ENCODE measurements around the gene RANBP3L. TPM values are rescaled to one million over a fixed set of nuclear protein-coding genes. Genes with fewer than 3 reads are reported as not detected.
"Not testable (repeated sequence)": the region's sequence is repeated elsewhere in the genome, so short reads cannot be mapped to it uniquely, and the experiment has no call there.

Gene RANBP3L
- total and polyA plus RNA-seq, 3 experiments from 2014 or later = not detected

DNA sequence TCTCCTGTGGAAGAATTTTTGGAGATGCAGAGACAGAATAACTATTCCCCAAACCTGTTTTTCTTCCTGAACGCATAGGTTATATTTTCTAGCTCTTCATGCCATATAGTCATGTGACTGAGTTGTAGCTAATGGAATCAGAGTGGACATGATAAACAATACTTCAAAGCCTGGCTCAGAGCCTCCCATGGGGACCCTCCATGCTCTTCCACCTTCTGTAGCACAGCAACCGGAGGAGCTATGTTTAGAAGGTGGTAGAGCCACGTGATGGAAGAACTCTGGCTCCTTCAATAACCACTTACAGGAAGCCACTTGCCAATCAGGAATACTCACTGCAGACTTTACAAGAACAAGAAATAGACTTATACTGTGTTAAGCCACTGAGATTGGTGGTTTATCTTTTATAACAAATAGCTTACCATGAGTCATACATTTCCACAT lies 99.2 kb downstream of the RANBP3L start:
- no peaks in the 10 kb centered on the region for H3K4me1 ChIP-seq (ENCODE audit: insufficient read depth, low read length)
- H3K9me3 Mint-ChIP-seq = no peaks in the 10 kb centered on the region
- no peaks in the 10 kb centered on the region for H3K9me3 ChIP-seq (ENCODE audit: low read length)
- H3K27ac ChIP-seq (ENCODE audit: low read depth, low read length) = no peak overlapping the region
- POLR2A ChIA-PET = no interaction called here
- DNase-seq = no peak
- H3K36me3 ChIP-seq (ENCODE audit: insufficient read depth, low read length) = peaks cover 5% of the 10 kb centered on the region
- no peak overlapping the region for H3K4me3 ChIP-seq (ENCODE audit: low read length)
- H3K27ac Mint-ChIP-seq = peak overlapping the region in 3 of 8 donors; percentile 38 to 76 (median 49)
- CTCF ChIA-PET = interaction anchor here (1.9 kb wide), 1 partner anchor 39 kb away, joined by 6 read pairs; the partner anchor contains the start of gene NADK2
- peaks cover 15 to 69% (median 25%) of the 10 kb centered on the region in 3 donors for H3K36me3 Mint-ChIP-seq
- no peaks in the 10 kb centered on the region for H3K4me1 Mint-ChIP-seq
- H3K4me3 Mint-ChIP-seq = no peak overlapping the region
- H3K27me3 Mint-ChIP-seq = peaks cover 0 to 1% of the 10 kb centered on the region in 2 donors
- no peaks in the 10 kb centered on the region for H3K27me3 ChIP-seq (ENCODE audit: insufficient read depth, low read length, poor library complexity, severe bottlenecking)

DNA sequence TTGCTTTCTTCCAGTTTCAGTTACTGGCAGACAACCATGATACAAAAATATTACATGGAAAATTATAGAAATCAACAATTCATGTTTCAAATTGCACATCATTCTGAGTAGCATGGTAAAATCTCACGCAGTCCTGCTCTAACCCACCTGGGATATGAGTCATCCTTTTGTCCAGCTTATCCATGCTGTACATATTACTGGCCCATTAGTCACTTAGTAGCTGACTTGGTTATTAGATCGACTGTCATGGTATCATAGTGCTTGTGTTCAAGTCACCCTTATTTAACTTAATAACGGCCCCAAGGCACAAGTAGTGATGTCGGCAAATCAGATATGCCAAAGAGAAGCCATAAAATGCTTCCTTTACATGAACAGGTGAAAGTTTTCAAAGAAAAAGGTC lies 101.2 kb downstream of the RANBP3L start:
- Mint-ChIP-seq H3K4me3 (no peak overlapping the region), H3K4me1 (no peaks in the 10 kb centered on the region), H3K9me3 (no peaks in the 10 kb centered on the region), H3K27me3 (peaks cover 0 to 1% of the 10 kb centered on the region in 2 donors), H3K36me3 (peaks cover 8 to 73% (median 26%) of the 10 kb centered on the region in 3 donors), H3K27ac (no peak overlapping the region)
- POLR2A ChIA-PET = no interaction called here
- DNase-seq = no peak
- Histone ChIP-seq H3K36me3 (ENCODE audit: insufficient read depth, low read length) (peaks cover 16% of the 10 kb centered on the region), H3K4me1 (ENCODE audit: insufficient read depth, low read length) (no peaks in the 10 kb centered on the region), H3K9me3 (ENCODE audit: low read length) (no peaks in the 10 kb centered on the region), H3K4me3 (ENCODE audit: low read length) (no peak overlapping the region), H3K27ac (ENCODE audit: low read depth, low read length) (no peak overlapping the region), H3K27me3 (ENCODE audit: insufficient read depth, low read length, poor library complexity, severe bottlenecking) (no peaks in the 10 kb centered on the region)
- CTCF ChIA-PET = no interaction called here

DNA sequence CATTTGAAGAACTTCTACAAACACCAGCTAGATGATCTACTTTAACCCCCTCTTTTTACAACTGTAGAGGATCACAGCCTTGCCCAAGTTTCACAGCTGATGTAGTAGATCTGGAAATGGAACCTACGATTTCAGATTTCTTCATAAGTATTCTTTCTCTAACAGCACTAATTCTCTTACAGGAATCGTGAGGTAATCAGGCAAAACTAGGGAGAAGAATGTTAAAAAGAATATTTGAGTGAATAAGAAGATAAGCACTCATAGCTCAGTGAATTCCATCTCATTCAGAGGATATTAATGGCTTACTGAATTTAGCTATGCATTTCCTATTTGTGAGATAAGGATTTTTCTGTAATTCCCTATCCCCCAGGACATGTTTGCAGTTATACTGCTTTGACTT lies 102.1 kb downstream of the RANBP3L start:
- Histone ChIP-seq H3K27me3 (ENCODE audit: insufficient read depth, low read length, poor library complexity, severe bottlenecking) (no peaks in the 10 kb centered on the region), H3K36me3 (ENCODE audit: insufficient read depth, low read length) (peaks cover 17% of the 10 kb centered on the region), H3K27ac (ENCODE audit: low read depth, low read length) (no peak overlapping the region), H3K9me3 (ENCODE audit: low read length) (no peaks in the 10 kb centered on the region), H3K4me1 (ENCODE audit: insufficient read depth, low read length) (no peaks in the 10 kb centered on the region), H3K4me3 (ENCODE audit: low read length) (no peak overlapping the region)
- peaks cover 3 to 73% (median 27%) of the 10 kb centered on the region in 3 donors for H3K36me3 Mint-ChIP-seq
- H3K9me3 Mint-ChIP-seq = no peaks in the 10 kb centered on the region
- no peaks in the 10 kb centered on the region for H3K4me1 Mint-ChIP-seq
- H3K4me3 Mint-ChIP-seq = no peak overlapping the region
- POLR2A ChIA-PET = no interaction called here
- CTCF ChIA-PET = no interaction called here
- DNase-seq = no peak
- peaks cover 0 to 1% of the 10 kb centered on the region in 2 donors for H3K27me3 Mint-ChIP-seq
- H3K27ac Mint-ChIP-seq = no peak overlapping the region

DNA sequence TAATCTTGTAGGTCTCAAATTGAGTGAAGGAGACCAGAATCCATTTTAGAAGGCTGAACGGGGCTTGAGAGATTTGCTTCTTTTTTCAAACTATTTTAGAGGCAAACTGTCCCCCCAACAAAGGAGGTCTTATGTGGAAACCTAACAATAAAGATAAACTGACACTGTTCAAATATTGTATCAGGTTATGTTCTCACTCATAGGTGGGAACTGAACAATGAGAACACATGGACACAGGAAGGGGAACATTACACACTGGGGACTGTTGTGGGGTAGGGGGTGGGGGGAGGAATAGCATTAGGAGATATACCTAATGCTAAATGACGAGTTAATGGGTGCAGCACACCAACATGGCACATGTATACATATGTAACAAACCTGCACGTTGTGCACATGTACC lies 102.9 kb downstream of the RANBP3L start:
- H3K36me3 Mint-ChIP-seq = peaks cover 3 to 76% (median 29%) of the 10 kb centered on the region in 3 donors
- H3K9me3 Mint-ChIP-seq; H3K9me3 ChIP-seq (ENCODE audit: low read length); H3K27ac Mint-ChIP-seq; POLR2A ChIA-PET; H3K4me3 ChIP-seq (ENCODE audit: low read length); H3K27ac ChIP-seq (ENCODE audit: low read depth, low read length); H3K4me1 ChIP-seq (ENCODE audit: insufficient read depth, low read length); H3K27me3 Mint-ChIP-seq; H3K27me3 ChIP-seq (ENCODE audit: insufficient read depth, low read length, poor library complexity, severe bottlenecking); H3K4me3 Mint-ChIP-seq; H3K4me1 Mint-ChIP-seq; DNase-seq: not testable (repeated sequence)
- peaks cover 17% of the 10 kb centered on the region for H3K36me3 ChIP-seq (ENCODE audit: insufficient read depth, low read length)
- CTCF ChIA-PET = interaction anchor here (1.6 kb wide), 1 partner anchor 21 kb away, joined by 3 read pairs; no protein-coding TSS in a partner anchor

Other genes with a start within 250 kb of the RANBP3L start
- gene UGT3A2, start 235.0 kb downstream of the RANBP3L start, total RNA-seq = not detected
- 1.1 TPM for gene UGT3A2, start 235.0 kb downstream of the RANBP3L start, polyA plus RNA-seq
- 10 to 100 TPM in 1 of 2 experiments, 1 to 10 TPM in 1; 9.3 to 11.4 TPM for gene LMBRD2, start 150.0 kb downstream of the RANBP3L start, total RNA-seq
- 5.8 TPM for gene LMBRD2, start 150.0 kb downstream of the RANBP3L start, polyA plus RNA-seq
- gene SKP2, start 149.8 kb downstream of the RANBP3L start, total RNA-seq = 10 to 100 TPM; 52.8 to 56.4 TPM
- gene SKP2, start 149.8 kb downstream of the RANBP3L start, polyA plus RNA-seq = 15.6 TPM
- gene NADK2, start 60.0 kb downstream of the RANBP3L start, total RNA-seq = 10 to 100 TPM; 22.7 to 24.3 TPM
- gene NADK2, start 60.0 kb downstream of the RANBP3L start, polyA plus RNA-seq = 7.9 TPM

Measured in CD8-positive, alpha-beta memory T cell (primary cell).